ENCODE data around the gene PRPF38A. TPM values are rescaled to one million over a fixed set of nuclear protein-coding genes. Genes with fewer than 3 reads are reported as not detected.

PRPF38A gene
- total RNA-seq, 3 donors from 2014 or later (not counting 1 experiment from before 2014, with no cell fraction given) = 73.9 to 97.2 (median 95.4) TPM

GRCh38 chr1:52461821-52462220 lies 57.4 kb downstream of the PRPF38A start:
- ATAC-seq (no peak), DNase-seq (no peak)
- no peak overlapping the region for H3K27ac ChIP-seq (ENCODE audit: low read length)
- TF ChIP-seq CTCF (IDR thresholded peaks at IDR 0.05) = no peak
- Mint-ChIP-seq H3K9me3 (no peaks in the 10 kb centered on the region), H3K4me3 (no peak overlapping the region), H3K27me3 (ENCODE audit: low read depth in 2 of 2) (no peaks in the 10 kb centered on the region), H3K4me1 (no peaks in the 10 kb centered on the region), H3K27ac (no peak overlapping the region), H3K36me3 (peaks cover 8% of the 10 kb centered on the region)
- 100% methylated on average over 1 of the region's 1 CpG for WGBS (ENCODE audit: insufficient coverage)
- no peaks in the 10 kb centered on the region for H3K27me3 ChIP-seq (ENCODE audit: control insufficient read depth, insufficient read depth, low read length)
- no peaks in the 10 kb centered on the region for H3K9me3 ChIP-seq (ENCODE audit: control insufficient read depth, insufficient read depth, low read length)
- no peak overlapping the region for H3K4me3 ChIP-seq (ENCODE audit: low read length)
- no peaks in the 10 kb centered on the region for H3K4me1 ChIP-seq (ENCODE audit: control insufficient read depth, insufficient read depth, low read length)
- H3K36me3 ChIP-seq (ENCODE audit: control insufficient read depth, insufficient read depth, low read length) = peaks cover 32% of the 10 kb centered on the region
- intact Hi-C loops (cut with micrococcal nuclease) = no loop called here

- H3K27me3 ChIP-seq (ENCODE audit: control insufficient read depth, insufficient read depth, low read length) = no peaks in the 10 kb centered on the region
- H3K27ac Mint-ChIP-seq = no peak overlapping the region
- no peak for TF ChIP-seq CTCF (IDR thresholded peaks at IDR 0.05)
- no peaks in the 10 kb centered on the region for H3K9me3 ChIP-seq (ENCODE audit: control insufficient read depth, insufficient read depth, low read length)
- H3K4me3 ChIP-seq (ENCODE audit: low read length) = no peak overlapping the region
- H3K4me1 Mint-ChIP-seq = no peaks in the 10 kb centered on the region
- H3K27ac ChIP-seq (ENCODE audit: low read length) = no peak overlapping the region
- H3K36me3 ChIP-seq (ENCODE audit: control insufficient read depth, insufficient read depth, low read length) = peaks cover 23% of the 10 kb centered on the region
- no peaks in the 10 kb centered on the region for H3K4me1 ChIP-seq (ENCODE audit: control insufficient read depth, insufficient read depth, low read length)
- H3K9me3 Mint-ChIP-seq = no peaks in the 10 kb centered on the region
- no peak for ATAC-seq
- intact Hi-C loops (cut with micrococcal nuclease) = no loop called here
- H3K36me3 Mint-ChIP-seq = peaks cover 8% of the 10 kb centered on the region
- DNase-seq = no peak
- 98% methylated on average over 4 of the region's 5 CpGs for WGBS (ENCODE audit: insufficient coverage)
- no peaks in the 10 kb centered on the region for H3K27me3 Mint-ChIP-seq (ENCODE audit: low read depth in 2 of 2)
- no peak overlapping the region for H3K4me3 Mint-ChIP-seq
Measured at GRCh38 chr1:52463891-52464290, 59.5 kb downstream of the PRPF38A start.

- no peak overlapping the region for H3K4me3 Mint-ChIP-seq
- H3K27me3 Mint-ChIP-seq (ENCODE audit: low read depth in 2 of 2) = no peaks in the 10 kb centered on the region
- H3K4me3 ChIP-seq (ENCODE audit: low read length) = no peak overlapping the region
- DNase-seq = no peak
- H3K36me3 Mint-ChIP-seq = peaks cover 8% of the 10 kb centered on the region
- WGBS (ENCODE audit: insufficient coverage) = 100% methylated on average over 1 of the region's 2 CpGs
- no peaks in the 10 kb centered on the region for H3K27me3 ChIP-seq (ENCODE audit: control insufficient read depth, insufficient read depth, low read length)
- H3K9me3 ChIP-seq (ENCODE audit: control insufficient read depth, insufficient read depth, low read length) = no peaks in the 10 kb centered on the region
- no peak for TF ChIP-seq CTCF (IDR thresholded peaks at IDR 0.05)
- intact Hi-C loops (cut with micrococcal nuclease) = no loop called here
- no peak for ATAC-seq
- H3K9me3 Mint-ChIP-seq = no peaks in the 10 kb centered on the region
- no peak overlapping the region for H3K27ac ChIP-seq (ENCODE audit: low read length)
- H3K36me3 ChIP-seq (ENCODE audit: control insufficient read depth, insufficient read depth, low read length) = peaks cover 30% of the 10 kb centered on the region
- H3K4me1 ChIP-seq (ENCODE audit: control insufficient read depth, insufficient read depth, low read length) = no peaks in the 10 kb centered on the region
- no peak overlapping the region for H3K27ac Mint-ChIP-seq
- H3K4me1 Mint-ChIP-seq = no peaks in the 10 kb centered on the region
Measured at GRCh38 chr1:52469108-52469507, 64.7 kb downstream of the PRPF38A start.

Other genes with a start within 250 kb of the PRPF38A start
- gene CC2D1B, start 38.4 kb upstream of the PRPF38A start, total RNA-seq = 10 to 100 TPM; 61.4 to 78.4 (median 68.8) TPM
- gene ORC1, start 179 bp upstream of the PRPF38A start, total RNA-seq = 1 to 10 TPM; 1.9 to 2.6 (median 2.1) TPM
- gene TUT4, start 148.5 kb downstream of the PRPF38A start, total RNA-seq = 100 to 1,000 TPM; 124 to 156 (median 125) TPM
- 10 to 100 TPM in 2 of 3 donors, 1 to 10 TPM in 1; 9.7 to 10.6 (median 10.2) TPM for gene GPX7, start 197.8 kb downstream of the PRPF38A start, total RNA-seq
- gene SHISAL2A, start 228.6 kb downstream of the PRPF38A start, total RNA-seq = 10 to 100 TPM; 14.0 to 31.4 (median 16.2) TPM